Left kidney (tissue), 8 donors: ENCODE results near the gene ZNF587B. TPM values are rescaled to one million over a fixed set of nuclear protein-coding genes. Genes with fewer than 3 reads are reported as not detected.
"Not testable (repeated sequence)": the region's sequence is repeated elsewhere in the genome, so short reads cannot be mapped to it uniquely, and the experiment has no call there.

Experiments used
- DNase-seq: peaks from one replicate; pipeline ENCODE4 v3.0.0-alpha.2; 2013
- long read RNA-seq, 8 donors: transcript quantifications; one replicate each; lab custom pipeline, GENCODE V29; 2026
- polyA plus RNA-seq: library from polyadenylated mRNA; unstranded; fragments of 120-200 nt; gene quantifications from one replicate; pipeline ENCODE4 v1.2.1, GENCODE V29; 2013; ENCODE audit not compliant: insufficient read length

The ZNF587B gene
- 24.9 TPM for polyA plus RNA-seq
- long read RNA-seq, donor 1, partial matches to known transcripts: 0 of 3 reads
- long read RNA-seq, donor 1, other reads (novel, unspliced or antisense): 0 of 3 reads
- long read RNA-seq, donor 2, partial matches to known transcripts: 0 of 1 reads
- long read RNA-seq, donor 2, other reads (novel, unspliced or antisense): 0 of 1 reads
- long read RNA-seq, donor 3, partial matches to known transcripts: 0 of 3 reads
- long read RNA-seq, donor 3, other reads (novel, unspliced or antisense): 0 of 3 reads
- long read RNA-seq, donor 4: 0 reads
- long read RNA-seq, donor 5: 0 reads
- long read RNA-seq, donor 6: 0 reads
- long read RNA-seq, donor 7, partial matches to known transcripts: 0 of 3 reads
- long read RNA-seq, donor 7, other reads (novel, unspliced or antisense): 0 of 3 reads
- long read RNA-seq, donor 8, partial matches to known transcripts: 0 of 1 reads
- long read RNA-seq, donor 8, other reads (novel, unspliced or antisense): 0 of 1 reads

- DNase-seq: peak; percentile 76
Observed at GRCh38 chr19:57830071-57830602, at the start of gene ZNF587B. Gene ZNF587B (plus strand): TSS chr19:57830299. CDS start chr19:57830529, 230 bp downstream.

GRCh38 chr19:57786286-57786685 is 43.8 kb upstream of the ZNF587B start:
- DNase-seq: no peak

GRCh38 chr19:57786906-57787305 is 43.2 kb upstream of the ZNF587B start:
- DNase-seq: no peak

GRCh38 chr19:57788114-57788692 is 41.9 kb upstream of the ZNF587B start:
- no peak for DNase-seq

GRCh38 chr19:57789288-57789687 is 40.8 kb upstream of the ZNF587B start:
- DNase-seq: no peak

- not testable (repeated sequence) for DNase-seq
Observed at GRCh38 chr19:57796580-57796979, 33.5 kb upstream of the ZNF587B start.

- no peak for DNase-seq
Observed at GRCh38 chr19:57800696-57801095, 29.4 kb upstream of the ZNF587B start.

GRCh38 chr19:57802269-57802668 is 27.8 kb upstream of the ZNF587B start:
- DNase-seq: no peak

GRCh38 chr19:57803265-57803593 is 26.9 kb upstream of the ZNF587B start:
- DNase-seq: no peak

- DNase-seq: peak; percentile 53
Observed at GRCh38 chr19:57803594-57804325, 26.3 kb upstream of the ZNF587B start.

- no peak for DNase-seq
Observed at GRCh38 chr19:57807541-57807940, 22.6 kb upstream of the ZNF587B start.

GRCh38 chr19:57810410-57811295 is 19.4 kb upstream of the ZNF587B start:
- DNase-seq: not testable (repeated sequence)

- no peak for DNase-seq
Observed at GRCh38 chr19:57812226-57812625, 17.9 kb upstream of the ZNF587B start.

GRCh38 chr19:57812975-57813820 is 16.9 kb upstream of the ZNF587B start:
- not testable (repeated sequence) for DNase-seq

- no peak for DNase-seq
Observed at GRCh38 chr19:57813919-57814504, 16.1 kb upstream of the ZNF587B start.

GRCh38 chr19:57814505-57815246 is 15.4 kb upstream of the ZNF587B start, which contains the start of gene ZNF552:
Gene ZNF552 (minus strand): TSS chr19:57814913. CDS start chr19:57814743, 170 bp downstream.
- peak; percentile 89 for DNase-seq

GRCh38 chr19:57815247-57816075 is 14.6 kb upstream of the ZNF587B start:
- DNase-seq: no peak

GRCh38 chr19:57816652-57817051 is 13.4 kb upstream of the ZNF587B start:
- DNase-seq: no peak
